ENCODE results near the gene TLX2. TPM values are rescaled to one million over a fixed set of nuclear protein-coding genes. Genes with fewer than 3 reads are reported as not detected.

Gene TLX2
- total and polyA plus RNA-seq, 2 donors (not counting 3 experiments of a cell fraction or from before 2014, with no cell fraction given), result not detected

- FAIRE-seq (peak; percentile 53), DNase-seq (ENCODE audit: low read depth, low spot score) (peak; percentile 61)
- TF ChIP-seq POLR2A (IDR thresholded peaks at IDR 0.05; ENCODE audit: low read depth, low read length) (no peak), MAX (IDR thresholded peaks at IDR 0.05; ENCODE audit: insufficient read depth, insufficient read length) (no peak), POLR2AphosphoS5 (IDR thresholded peaks at IDR 0.05; ENCODE audit: insufficient read depth, low read depth, low read length) (no peak), GATA2 (IDR thresholded peaks at IDR 0.05; ENCODE audit: insufficient read depth, insufficient read length, low read depth, low read length) (no peak), EZH2 (IDR thresholded peaks at IDR 0.05; ENCODE audit: borderline replicate concordance, low read depth, low read length, severe bottlenecking) (no peak), MYC (IDR thresholded peaks at IDR 0.05; ENCODE audit: low read depth, low read length) (no peak), FOS (IDR thresholded peaks at IDR 0.05; ENCODE audit: borderline replicate concordance, insufficient read depth, low read length) (no peak)
- H3K9ac ChIP-seq (replicated peaks; ENCODE audit: extremely low read depth, insufficient read depth, low read length), result no peak overlapping the region
- H3K79me2 ChIP-seq (ENCODE audit: control insufficient read depth, insufficient read depth, low read length), result no peaks in the 10 kb centered on the region
- no peak overlapping the region for H3K4me2 ChIP-seq (ENCODE audit: insufficient read depth, low read length)
- H3K9me1 ChIP-seq (replicated peaks; ENCODE audit: control insufficient read depth, extremely low read depth, insufficient read depth, low read length), result no peaks in the 10 kb centered on the region
- BruUV-seq (replicated peaks), result no TSS peak
- no peak overlapping the region for H3K4me3 ChIP-seq (replicated peaks in 1 of 3; ENCODE audit: insufficient read depth in 1 of 3, low read depth in 1 of 3, low read length in 3 of 3)
- H3K9me3 ChIP-seq (replicated peaks; ENCODE audit: control insufficient read depth, insufficient read depth, low read length), result no peaks in the 10 kb centered on the region
- no peak overlapping the region for H3K27ac ChIP-seq (ENCODE audit: insufficient read depth, low read depth, low read length)
- H4K20me1 ChIP-seq (replicated peaks; ENCODE audit: control insufficient read depth, extremely low read depth, insufficient read depth, low read length), result no peaks in the 10 kb centered on the region
- peak overlapping the region; percentile 69 for H2AFZ ChIP-seq (ENCODE audit: low read depth, low read length)
- H3K36me3 ChIP-seq (ENCODE audit: control insufficient read depth in 2 of 2, extremely low read depth in 1 of 2, insufficient read depth in 2 of 2, low read length in 2 of 2), result no peaks in the 10 kb centered on the region
- dilution Hi-C loops (cut with MboI; ENCODE audit: extremely low pct_ligation_motif_present, low sequenced_read_pairs), result no loop called here
- intact Hi-C loops (cut with micrococcal nuclease), result loop anchor here (1.0 kb wide), 1 partner anchor 13 kb away; the partner anchor contains the start of genes AUP1 and HTRA2
- H3K4me1 ChIP-seq (ENCODE audit: control insufficient read depth, extremely low read depth, insufficient read depth, low read length), result peaks cover 7% of the 10 kb centered on the region
- CTCF ChIA-PET, result interaction anchor here (1.4 kb wide), 1 partner anchor 8 kb away, joined by 3 read pairs; no protein-coding TSS in a partner anchor
- peaks cover 82 to 96% of the 10 kb centered on the region in 2 experiments for H3K27me3 ChIP-seq (ENCODE audit: control insufficient read depth in 2 of 2, insufficient read depth in 2 of 2, low read length in 2 of 2)
- POLR2A ChIA-PET, result no interaction called here
Observed at GRCh38 chr2:74515981-74516633, 1.9 kb downstream of the TLX2 start.

- no peak overlapping the region for H3K4me3 ChIP-seq (replicated peaks in 1 of 3; ENCODE audit: insufficient read depth in 1 of 3, low read depth in 1 of 3, low read length in 3 of 3)
- TF ChIP-seq JUN (IDR thresholded peaks at IDR 0.05; ENCODE audit: borderline replicate concordance, insufficient read depth, insufficient read length, low read depth), result no peak
- TF ChIP-seq POLR2A (IDR thresholded peaks at IDR 0.05; ENCODE audit: low read depth, low read length), result no peak
- no peak for TF ChIP-seq MAX (IDR thresholded peaks at IDR 0.05; ENCODE audit: insufficient read depth, insufficient read length)
- no peak for TF ChIP-seq POLR2AphosphoS5 (IDR thresholded peaks at IDR 0.05; ENCODE audit: insufficient read depth, low read depth, low read length)
- TF ChIP-seq FOS (IDR thresholded peaks at IDR 0.05; ENCODE audit: borderline replicate concordance, insufficient read depth, low read length), result no peak
- H3K4me1 ChIP-seq (ENCODE audit: control insufficient read depth, extremely low read depth, insufficient read depth, low read length), result peaks cover 7% of the 10 kb centered on the region
- H3K4me2 ChIP-seq (ENCODE audit: insufficient read depth, low read length), result no peak overlapping the region
- H3K9me1 ChIP-seq (replicated peaks; ENCODE audit: control insufficient read depth, extremely low read depth, insufficient read depth, low read length), result no peaks in the 10 kb centered on the region
- intact Hi-C loops (cut with micrococcal nuclease), result loop anchor here (1.0 kb wide), 1 partner anchor 13 kb away; the partner anchor contains the start of genes AUP1 and HTRA2
- H4K20me1 ChIP-seq (replicated peaks; ENCODE audit: control insufficient read depth, extremely low read depth, insufficient read depth, low read length), result no peaks in the 10 kb centered on the region
- H2AFZ ChIP-seq (ENCODE audit: low read depth, low read length), result no peak overlapping the region
- no peaks in the 10 kb centered on the region for H3K9me3 ChIP-seq (replicated peaks; ENCODE audit: control insufficient read depth, insufficient read depth, low read length)
- no TSS peak for BruUV-seq (replicated peaks)
- ChIA-PET CTCF (no interaction called here), POLR2A (no interaction called here)
- DNase-seq (ENCODE audit: low read depth, low spot score), result no peak
- no peak for FAIRE-seq
- H3K36me3 ChIP-seq (ENCODE audit: control insufficient read depth in 2 of 2, extremely low read depth in 1 of 2, insufficient read depth in 2 of 2, low read length in 2 of 2), result no peaks in the 10 kb centered on the region
- H3K27ac ChIP-seq (ENCODE audit: insufficient read depth, low read depth, low read length), result no peak overlapping the region
- dilution Hi-C loops (cut with MboI; ENCODE audit: extremely low pct_ligation_motif_present, low sequenced_read_pairs), result no loop called here
- peaks cover 77 to 91% of the 10 kb centered on the region in 2 experiments for H3K27me3 ChIP-seq (ENCODE audit: control insufficient read depth in 2 of 2, insufficient read depth in 2 of 2, low read length in 2 of 2)
- no peaks in the 10 kb centered on the region for H3K79me2 ChIP-seq (ENCODE audit: control insufficient read depth, insufficient read depth, low read length)
- H3K9ac ChIP-seq (replicated peaks; ENCODE audit: extremely low read depth, insufficient read depth, low read length), result no peak overlapping the region
Observed at GRCh38 chr2:74516650-74517049, 2.4 kb downstream of the TLX2 start.
